HG03159 (cell line): ENCODE measurements around the gene CYS1.
"Not testable (repeated sequence)": the region's sequence is repeated elsewhere in the genome, so short reads cannot be mapped to it uniquely, and the experiment has no call there.

Source experiments
- ATAC-seq: cut with Tn5 transposase; IDR thresholded peaks from one replicate; pipeline ENCODE4 v1.9.1; 2021; ENCODE audit warnings: mild to moderate bottlenecking, moderate library complexity; ENCODE audit not compliant: unreplicated experiment

The CYS1 gene

DNA sequence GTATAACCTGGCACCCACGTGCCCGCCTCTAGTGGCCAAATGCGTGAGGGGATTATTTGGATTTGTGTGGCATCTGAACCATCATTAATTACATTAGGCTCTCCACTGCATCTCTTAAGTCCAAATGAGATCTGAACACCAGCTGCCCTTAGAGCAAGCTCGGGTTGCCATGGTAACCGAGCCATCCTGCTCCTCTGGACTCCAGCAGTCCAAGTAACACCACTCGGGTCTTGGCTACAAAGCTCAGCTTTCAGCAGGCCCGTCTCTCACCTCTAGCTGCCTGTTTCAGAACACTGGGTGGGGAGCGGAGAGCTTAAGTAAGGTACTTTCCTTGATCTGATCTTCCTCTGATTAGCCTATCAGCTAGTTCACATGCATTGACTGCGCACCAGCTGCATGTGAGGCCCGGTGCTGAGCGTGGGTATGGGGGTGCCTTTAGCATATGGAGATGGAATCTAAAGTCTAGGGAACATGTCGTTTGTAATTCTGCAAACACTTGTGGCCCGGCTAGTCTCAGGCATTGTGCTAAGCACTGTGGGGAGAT lies 14.1 kb upstream of the CYS1 start:
- ATAC-seq, result no peak

DNA sequence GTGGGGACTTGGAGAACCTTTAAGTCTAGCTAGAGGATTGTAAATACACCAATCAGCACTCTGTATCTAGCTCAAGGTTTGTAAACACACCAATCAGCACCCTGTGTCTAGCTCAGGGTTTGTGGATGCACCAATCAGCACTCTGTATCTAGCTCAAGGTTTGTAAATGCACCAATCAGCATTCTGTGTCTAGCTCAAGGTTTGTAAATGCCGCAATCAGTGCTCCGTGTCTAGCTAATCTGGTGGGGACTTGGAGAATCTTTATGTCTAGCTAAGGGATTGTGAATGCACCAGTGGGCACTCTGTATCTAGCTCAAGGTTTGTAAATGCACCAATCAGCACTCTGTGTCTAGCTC lies 11.7 kb upstream of the CYS1 start:
- not testable (repeated sequence) for ATAC-seq

DNA sequence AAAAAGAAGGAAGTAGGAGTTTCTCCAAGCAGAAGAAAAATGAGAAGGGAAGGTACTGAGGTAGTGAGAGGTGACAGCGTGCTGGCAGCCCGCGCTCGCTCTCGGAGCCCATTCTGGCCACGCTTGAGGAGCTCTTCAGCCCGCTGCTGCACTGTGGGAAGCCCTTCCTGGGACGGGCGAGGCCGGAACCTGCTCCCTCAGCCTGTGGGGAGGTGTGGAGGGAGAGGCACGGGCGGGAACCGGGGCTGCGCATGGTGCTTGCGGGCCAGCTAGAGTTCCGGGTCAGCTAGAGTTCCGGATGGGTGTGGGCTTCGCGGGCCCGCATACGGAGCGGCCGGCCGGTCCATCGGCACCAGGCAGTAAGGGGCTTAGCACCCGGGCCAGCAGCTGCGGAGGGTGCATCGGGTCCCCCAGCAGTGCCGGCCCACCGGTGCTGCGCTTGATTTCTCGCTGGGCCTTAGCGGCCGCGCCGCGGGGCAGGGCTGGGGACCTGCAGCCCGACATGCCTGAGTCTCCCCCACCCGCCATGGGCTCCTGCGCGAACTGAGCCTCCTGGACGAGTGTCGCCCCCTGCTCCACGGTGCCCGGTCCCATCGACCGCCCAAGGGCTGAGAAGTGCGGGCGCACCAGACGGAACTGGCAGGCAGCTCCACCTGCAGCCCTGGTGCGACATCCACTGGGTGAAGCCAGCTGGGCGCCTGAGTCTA lies 11.1 kb upstream of the CYS1 start:
- no peak for ATAC-seq

DNA sequence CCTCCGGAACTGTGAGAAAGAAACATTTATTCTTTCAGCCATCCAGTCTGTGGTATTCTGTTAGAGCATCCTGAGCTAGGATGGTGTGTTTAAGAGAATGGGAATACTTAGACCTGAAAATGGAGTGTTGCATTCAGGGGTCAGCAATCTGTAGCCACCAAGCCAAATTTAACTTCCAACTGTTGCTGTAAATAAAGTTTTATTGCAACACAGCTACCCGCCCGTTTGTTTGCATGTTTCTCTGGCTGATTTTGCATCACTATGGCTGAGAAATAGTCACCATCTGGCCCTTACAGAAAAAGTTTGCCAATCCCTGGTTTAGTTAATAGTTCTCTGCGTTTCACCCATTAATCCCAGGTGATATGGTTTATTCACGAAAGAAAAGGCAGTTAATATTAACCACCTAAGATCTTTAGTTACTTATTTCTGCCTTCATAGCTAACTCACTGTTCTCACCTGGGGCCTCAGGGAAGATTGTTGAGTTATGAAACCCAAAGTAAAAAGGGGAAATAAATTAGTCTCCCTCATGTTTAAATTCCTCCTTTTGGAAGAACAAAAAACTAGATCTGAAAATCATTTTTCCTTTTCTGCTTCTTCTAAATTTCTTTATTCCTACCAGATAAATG lies 9.5 kb upstream of the CYS1 start:
- ATAC-seq, result peak; percentile 58

DNA sequence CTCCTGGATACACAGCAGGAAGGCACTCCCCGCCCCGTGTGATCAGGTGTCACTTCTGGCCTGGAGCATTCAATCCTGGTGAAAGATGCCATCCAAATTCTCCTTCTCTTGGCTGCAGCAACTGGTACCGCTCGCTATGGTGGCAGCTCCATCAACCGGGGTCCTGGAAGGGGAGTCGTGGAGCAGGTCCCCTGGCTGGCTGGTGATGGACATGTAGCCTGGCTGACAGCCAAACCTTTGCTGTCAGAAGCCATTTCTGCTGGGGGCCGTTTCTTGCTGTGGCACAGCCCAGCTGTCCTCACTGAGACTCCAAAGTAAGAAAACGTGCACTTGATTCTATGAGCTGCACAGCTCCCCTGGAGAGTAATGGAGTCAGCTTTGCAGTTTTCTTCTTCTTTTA lies 7.1 kb upstream of the CYS1 start:
- no peak for ATAC-seq

DNA sequence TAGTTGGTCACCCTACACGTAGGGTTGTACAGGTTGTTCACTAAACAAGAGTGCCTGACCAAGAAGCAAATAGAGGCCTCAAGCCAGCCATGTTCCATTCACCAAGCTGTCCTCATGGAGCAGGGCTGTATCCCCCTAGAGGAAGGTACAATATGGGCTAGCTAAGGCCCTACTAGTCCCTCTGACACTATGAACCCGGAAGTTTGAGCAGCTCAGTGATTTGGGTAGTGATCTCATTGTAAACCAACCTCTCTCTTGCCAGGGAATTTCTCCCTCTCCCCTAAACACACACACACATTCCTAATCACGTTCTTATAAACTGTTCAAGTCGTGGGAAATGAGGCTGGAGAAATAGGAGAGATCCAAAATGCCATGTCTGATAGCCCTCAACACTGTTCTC lies 6.7 kb upstream of the CYS1 start:
- ATAC-seq, result no peak

DNA sequence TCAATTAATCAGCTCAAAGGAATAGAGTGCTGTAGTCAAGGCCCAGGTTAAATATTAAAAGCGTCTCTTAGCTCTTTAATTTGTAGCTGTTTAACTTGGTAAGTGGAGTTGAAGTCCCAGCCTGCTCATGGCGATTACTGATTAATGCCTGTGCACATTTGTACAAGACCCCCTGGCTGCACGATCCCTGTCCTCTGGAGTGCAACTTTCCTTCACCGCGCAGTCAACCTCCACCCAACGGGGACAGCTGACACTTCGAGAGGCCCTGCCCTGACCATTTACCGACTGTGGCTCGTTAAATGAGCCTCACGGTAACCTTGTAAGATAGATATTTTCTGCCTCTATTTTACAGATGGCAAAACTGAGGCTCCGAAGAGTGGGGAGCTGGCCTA lies 5.5 kb upstream of the CYS1 start:
- ATAC-seq, result no peak

DNA sequence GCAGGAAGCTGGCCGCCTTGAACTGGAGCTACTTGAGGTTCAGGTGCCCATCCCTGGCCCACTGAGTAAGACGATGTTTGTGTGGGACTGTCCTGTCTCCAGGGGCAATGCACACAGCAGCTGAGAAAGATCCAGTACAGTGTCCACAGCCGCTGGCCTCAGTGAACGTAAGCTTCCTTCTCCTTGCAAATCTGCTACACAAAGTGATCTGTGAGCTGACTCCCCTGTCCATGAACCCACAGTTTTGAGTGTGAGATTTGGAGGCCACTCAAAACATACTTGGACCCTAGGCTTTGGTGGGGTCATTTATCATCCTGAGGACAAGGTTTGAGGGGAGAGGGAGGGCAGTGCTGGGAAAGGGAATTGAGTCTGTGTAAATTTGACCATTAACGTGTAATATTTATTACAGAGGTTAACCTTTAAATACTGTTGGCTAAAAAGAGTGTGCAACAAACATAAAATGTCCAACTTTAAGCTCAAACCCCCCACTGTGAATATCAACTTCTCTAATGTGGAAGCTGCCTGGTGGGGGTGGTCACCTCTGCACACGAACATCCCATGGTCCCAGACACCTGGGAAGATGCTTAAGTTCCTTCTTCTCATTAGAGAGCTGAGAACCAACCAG lies 4.9 kb upstream of the CYS1 start:
- no peak for ATAC-seq

DNA sequence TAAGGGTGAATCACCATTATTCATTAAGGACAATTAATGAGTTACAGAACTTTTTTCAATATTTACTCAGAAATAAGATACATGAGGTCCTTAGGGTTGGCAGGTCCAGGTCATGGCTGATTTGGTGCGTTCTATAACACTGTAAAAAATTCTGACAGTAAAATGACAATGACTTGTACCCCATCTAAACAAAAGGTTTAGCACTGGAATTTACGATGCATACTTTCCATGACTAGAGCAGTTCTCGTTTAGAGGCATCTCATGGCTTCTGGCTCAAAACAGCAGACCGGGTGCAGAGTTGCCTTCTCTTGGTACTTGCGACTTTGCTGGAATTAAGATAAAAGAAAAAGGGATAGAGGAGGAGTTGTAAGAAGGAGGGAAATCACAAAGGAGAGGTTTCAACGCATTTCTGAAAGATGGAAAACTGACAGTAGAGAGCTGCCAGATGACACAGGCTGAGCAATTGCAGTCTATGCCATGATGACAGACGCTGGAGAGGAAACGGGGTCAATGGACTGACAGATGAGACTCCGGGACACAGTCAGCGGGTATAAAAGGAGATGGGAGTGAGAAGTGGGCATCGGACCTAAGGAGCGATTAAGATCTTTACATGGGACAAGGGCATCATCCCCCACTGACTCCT lies 4.1 kb upstream of the CYS1 start:
- ATAC-seq, result peak; percentile 0

DNA sequence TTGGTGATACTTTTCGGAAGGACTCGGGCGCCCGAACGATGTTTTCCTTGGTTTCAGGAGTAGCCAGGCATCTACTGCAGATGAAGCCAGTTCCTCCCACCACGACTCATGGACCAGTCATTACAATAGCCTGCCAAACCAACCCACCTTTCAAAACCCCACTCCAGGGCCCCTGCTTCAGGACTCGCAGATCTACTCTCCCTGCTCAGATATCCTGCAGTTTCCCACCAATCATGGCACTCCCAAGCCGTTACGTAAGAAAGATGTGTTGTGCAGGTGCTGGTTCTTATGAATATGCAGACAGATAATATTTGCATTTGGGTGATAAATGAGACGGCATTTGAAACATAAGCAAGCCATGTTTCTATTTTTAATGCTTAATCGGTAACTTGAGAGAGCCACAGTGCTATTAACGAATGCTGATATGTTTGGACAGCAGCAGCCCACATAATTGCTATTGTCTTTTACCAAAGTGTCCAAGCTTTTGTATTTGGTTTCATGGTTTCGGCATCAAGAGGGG lies 3.5 kb upstream of the CYS1 start:
- peak; percentile 33 for ATAC-seq

DNA sequence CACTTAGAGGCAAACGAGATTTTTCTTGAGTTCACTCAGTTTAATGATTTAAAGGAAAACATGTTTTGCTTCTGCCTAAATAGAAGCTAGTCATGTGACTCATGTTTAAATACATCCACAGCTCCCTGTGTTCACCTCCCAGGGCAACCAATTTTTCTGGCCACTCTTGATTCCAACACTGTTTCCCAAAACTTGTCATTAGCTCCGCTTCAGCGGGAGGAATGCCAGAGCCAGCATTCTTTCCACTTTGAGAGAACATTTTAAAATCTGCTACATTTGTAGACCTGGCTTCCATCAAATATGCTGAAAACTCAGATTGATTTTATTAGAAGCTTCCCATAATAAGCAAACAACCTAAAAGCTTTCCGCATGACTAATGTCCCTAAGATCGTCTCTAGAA lies 2.8 kb upstream of the CYS1 start:
- no peak for ATAC-seq

DNA sequence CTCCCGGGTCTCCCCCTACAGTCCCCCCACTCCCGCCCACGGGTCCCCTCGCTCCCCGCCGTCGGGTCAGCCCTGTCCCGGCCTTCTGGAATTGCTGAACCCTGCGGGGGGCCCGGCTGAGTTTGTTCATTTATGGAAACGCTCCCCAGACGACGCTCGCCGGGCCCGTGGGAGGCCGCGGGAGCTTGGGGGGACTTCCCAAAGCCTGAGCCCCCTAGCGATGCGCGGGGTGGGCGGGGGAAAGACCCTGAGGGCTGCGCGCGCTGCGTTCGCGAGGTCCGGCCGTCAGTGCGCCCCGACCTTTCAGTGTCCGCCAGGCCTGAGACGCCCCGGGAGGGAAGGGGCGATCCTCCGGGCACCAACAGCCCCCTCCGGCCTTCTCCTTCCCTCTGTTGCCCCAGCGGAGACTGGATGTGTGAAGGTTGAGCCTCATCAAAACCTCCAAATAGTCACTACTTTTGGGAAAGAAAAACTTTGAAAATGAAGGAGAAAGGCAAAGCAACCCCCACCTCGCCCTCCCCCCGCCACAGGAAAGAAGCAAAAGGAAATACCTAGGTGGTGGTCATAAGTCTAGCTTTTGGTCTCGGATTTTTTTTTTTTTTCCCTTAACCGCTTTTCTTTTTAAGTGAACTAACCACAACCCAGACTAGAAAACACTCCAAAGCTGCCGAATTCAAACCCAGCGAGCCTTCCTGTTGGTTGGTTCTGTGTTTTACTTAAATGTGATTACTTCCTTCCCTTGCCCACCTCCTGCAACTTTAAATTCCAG lies 509 bp upstream of the CYS1 start:
- peak; percentile 17 for ATAC-seq

DNA sequence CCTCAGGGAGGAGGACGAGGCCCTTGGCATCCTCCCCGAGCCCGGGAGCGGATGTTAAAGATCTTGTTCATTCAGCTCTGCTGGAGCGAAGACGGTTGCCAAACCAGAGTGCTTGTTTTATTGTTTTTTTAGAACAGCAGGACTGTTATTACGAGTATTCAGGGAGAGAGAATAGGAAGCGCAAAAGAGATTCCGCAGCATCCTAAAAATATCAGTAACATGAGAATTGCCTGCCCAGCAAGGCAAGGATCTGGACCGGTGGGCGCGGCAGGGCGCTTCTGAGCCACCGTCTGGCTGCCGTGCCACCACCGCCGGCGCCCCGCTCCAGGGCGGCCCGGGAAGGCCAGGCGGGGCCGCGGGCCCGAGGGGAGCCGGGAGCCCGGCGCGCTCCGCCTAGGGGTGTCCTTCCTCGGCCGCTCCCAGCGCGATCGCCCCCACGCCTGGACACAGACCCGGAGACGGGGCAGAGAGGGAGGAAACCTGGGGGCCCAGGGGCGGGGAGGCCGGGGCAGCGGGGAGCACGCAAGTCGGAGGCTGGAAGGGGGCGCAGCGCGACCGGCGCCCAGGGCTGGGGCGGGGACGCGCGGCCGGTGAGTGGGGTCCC lies 843 bp downstream of the CYS1 start:
- peak; percentile 23 for ATAC-seq

DNA sequence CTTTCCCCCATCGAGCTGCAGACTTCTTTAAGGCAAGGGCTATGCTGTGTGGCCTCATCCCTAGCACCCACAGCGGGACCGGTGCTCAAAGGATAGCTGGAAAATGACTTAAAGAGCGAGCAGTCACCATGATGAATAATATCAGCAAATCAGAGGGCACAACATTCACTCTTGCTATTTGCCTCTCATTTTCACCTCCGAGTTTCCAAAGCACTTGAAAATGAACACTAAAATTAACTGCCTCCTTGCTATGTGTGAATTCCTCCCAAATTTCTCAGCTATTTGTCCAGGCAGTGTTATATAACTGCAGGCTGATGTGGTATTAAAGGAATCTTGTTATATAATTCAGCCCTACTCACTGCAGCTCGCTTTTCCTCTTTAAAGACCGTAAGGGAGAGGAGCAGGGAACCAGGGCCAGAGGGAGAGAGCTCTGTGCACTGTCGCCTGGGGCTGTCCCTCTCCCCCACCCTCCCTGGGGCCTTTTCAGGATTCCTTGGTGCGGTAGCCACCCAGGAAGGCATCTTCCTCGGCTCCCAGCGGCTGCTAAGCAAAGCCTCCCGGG lies 1.4 kb downstream of the CYS1 start:
- ATAC-seq, result no peak

DNA sequence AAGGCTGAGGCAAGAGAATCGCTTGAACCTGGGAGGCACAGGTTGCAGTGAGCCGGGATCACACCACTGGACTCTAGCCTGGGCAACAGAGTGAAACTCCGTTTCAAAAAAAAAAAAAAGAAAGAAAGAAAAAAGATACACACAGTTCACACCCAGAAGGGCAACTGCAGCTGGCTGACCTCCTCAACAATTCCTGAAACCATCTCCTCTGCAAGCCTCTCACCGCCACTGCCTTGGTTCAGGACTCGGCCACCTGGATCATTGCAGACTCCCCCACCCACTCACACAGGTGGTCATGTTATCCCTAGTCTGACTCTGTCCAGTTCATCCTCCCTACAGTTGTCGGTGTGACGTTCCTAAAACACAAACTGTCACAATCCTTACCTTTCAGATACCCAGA lies 2.2 kb downstream of the CYS1 start:
- no peak for ATAC-seq

DNA sequence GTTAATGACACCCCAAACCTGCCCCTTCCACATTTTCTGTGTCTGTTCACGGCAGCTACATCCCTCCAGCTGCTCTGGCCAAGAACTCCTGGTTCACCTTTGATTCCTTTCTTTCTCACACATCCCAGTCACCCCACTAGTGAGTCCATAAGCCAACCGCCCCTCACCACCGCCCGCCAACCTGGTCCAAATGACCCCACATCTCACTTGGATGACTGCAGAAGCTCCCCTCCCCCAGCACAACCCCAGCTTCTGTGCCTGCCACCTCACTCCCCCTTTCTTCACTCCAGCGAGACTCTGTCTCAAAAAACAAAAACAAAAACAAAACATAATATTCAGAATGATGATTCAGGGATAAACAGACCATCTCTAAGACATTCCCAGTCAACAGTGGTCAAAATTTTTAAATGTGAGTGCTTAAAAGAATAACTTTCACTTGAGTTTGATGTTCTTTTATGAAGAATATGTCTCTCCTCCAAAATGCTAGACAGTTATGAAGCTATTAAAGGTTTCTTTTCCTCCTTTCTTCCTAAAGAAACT lies 3.2 kb downstream of the CYS1 start:
- ATAC-seq, result no peak

DNA sequence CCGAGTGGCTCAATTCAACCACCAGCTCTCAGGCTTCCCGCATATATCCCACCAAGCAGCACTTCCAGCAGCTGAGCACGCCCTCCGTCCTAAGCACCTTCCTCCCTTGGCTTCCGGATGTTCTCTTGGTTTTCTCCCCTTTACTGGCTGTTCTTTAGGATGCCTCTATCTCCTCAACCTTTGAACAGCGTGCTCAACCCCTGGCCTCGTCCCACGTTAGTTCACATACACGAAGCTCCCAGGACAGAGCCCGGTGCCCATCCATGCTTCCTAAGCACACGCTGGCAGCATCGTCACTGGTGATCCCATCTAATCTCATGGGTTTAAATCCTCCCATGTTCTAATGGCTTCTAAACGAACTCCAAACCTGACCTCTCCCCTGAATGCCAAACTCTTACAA lies 3.7 kb downstream of the CYS1 start:
- no peak for ATAC-seq

DNA sequence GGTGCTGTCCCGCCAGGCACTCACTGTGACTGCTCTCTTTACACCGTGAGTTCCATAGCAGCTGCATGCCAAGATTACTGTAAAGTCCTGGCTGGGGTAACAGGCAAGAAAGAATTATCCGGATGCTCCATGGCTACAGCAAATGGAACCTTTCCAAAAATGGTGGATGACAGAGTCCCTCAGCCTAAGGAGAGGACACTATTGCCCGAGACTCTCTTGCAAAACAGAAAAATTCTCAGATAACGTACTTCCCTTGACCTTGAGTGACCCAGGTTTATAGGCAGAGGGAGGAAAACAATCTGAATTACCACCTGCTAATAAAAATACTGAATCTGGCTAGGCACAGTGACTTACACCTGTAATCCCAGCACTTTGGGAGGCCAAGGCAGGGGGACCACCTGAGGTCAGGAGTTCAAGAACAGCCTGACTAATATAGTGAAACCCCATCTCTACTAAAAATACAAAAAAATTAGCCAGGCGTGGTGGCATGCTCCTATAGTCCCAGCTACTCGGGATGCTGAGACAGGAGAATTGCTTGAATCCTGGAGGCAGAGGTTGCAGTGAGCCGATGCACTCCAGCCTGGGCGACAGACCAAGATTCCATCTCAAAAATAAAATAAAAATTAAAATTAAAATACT lies 4.5 kb downstream of the CYS1 start:
- ATAC-seq, result no peak

DNA sequence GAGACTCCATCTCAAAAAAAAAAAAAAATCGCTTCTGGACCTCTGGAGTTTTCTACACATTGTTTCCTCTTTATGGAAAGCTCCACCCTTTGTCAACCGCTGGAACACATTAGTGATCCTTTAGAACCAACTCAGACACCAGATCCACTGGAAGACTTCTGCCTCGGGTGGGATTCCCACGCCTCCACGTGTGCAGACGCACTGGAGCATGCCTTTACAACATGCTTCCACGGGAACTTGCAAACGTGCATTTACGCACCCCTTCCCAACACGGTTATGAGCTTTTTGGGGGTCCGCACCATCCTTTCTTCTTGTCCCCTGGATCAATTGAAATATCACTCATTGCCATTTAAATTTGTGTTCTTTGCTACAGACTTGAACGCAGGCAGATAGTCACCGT lies 5.1 kb downstream of the CYS1 start:
- ATAC-seq, result no peak
